Activated CD4-positive, alpha-beta T cell treated with anti-CD3 and anti-CD28 coated beads, Interleukin-2, amount 10 ng/mL, durations not matched to agents 7 days and 5 days (primary cell): ENCODE data around the gene GTF2E1. TPM values are rescaled to one million over a fixed set of nuclear protein-coding genes. Genes with fewer than 3 reads are reported as not detected.

Experiments
- CTCF ChIA-PET: fragments of 350-600 bp; sonication (Branson Sonifier 250); formaldehyde crosslinking; loops from one replicate; lab custom pipeline; 2021; ENCODE audit warnings: antibody characterized with exemption; lab: Charles Lee
- POLR2A ChIA-PET: fragments of 350-600 bp; sonication (Branson Sonifier 250); formaldehyde crosslinking; loops from one replicate; lab custom pipeline; 2021; ENCODE audit warnings: antibody characterized with exemption; lab: Charles Lee
- DNase-seq: peaks from one replicate; pipeline ENCODE4 v3.0.0-alpha.2; 2020
- H3K27ac Mint-ChIP-seq: one replicate; pipeline ENCODE4 v1.8.0; 2021; ENCODE audit warnings: mild to moderate bottlenecking, moderate library complexity, mixed read lengths
- H3K27me3 Mint-ChIP-seq: one replicate; pipeline ENCODE4 v1.8.0; 2021; ENCODE audit warnings: mixed read lengths
- H3K36me3 Mint-ChIP-seq: one replicate; pipeline ENCODE4 v1.8.0; 2021; ENCODE audit warnings: low read depth, mixed read lengths
- H3K4me1 Mint-ChIP-seq: one replicate; pipeline ENCODE4 v1.8.0; 2021; ENCODE audit warnings: mixed read lengths
- H3K4me3 Mint-ChIP-seq: one replicate; pipeline ENCODE4 v1.8.0; 2021; ENCODE audit warnings: mild to moderate bottlenecking, moderate library complexity, mixed read lengths
- H3K9me3 Mint-ChIP-seq: one replicate; pipeline ENCODE4 v1.8.0; 2021; ENCODE audit warnings: mixed read lengths
- total RNA-seq, 2 experiments: library from RNA; stranded (reverse); gene quantifications; one replicate each; pipeline ENCODE4 v1.2.3, GENCODE V29; 2021

Gene GTF2E1
- total RNA-seq, 2 experiments from 2014 or later, result 30.2 to 33.2 TPM

DNA sequence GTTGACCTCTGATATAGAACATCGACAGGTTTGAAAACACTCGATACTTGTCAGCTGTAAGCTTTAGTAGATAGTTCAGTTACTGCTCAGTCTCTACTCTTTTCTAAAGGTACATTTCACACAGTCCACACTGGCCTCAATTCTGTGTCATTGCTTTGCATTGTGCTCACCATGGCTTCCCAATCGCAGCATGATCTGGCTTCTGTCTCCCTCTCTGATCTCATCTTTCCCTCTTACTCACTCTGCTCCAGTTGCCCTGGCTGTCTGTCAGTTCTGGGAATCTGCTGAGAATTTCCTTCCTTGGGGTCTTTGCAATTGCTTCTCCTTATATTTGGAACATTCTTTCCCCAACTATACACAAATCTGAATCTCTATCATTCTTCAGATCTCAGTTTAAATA, 80.6 kb downstream of the GTF2E1 start:
- ChIA-PET POLR2A (no interaction called here), CTCF (interaction anchor here (0.7 to 1.5 kb wide), 2 partner anchors 28 kb away, joined by 3 read pairs; no protein-coding TSS in a partner anchor)
- Mint-ChIP-seq H3K27me3 (peaks cover 5% of the 10 kb centered on the region), H3K36me3 (no peaks in the 10 kb centered on the region), H3K4me1 (no peaks in the 10 kb centered on the region), H3K27ac (no peak overlapping the region), H3K9me3 (no peaks in the 10 kb centered on the region), H3K4me3 (no peak overlapping the region)
- DNase-seq, result no peak

- Mint-ChIP-seq H3K36me3 (no peaks in the 10 kb centered on the region), H3K4me3 (no peak overlapping the region), H3K27ac (no peak overlapping the region), H3K4me1 (no peaks in the 10 kb centered on the region), H3K27me3 (peaks cover 6% of the 10 kb centered on the region), H3K9me3 (no peaks in the 10 kb centered on the region)
- ChIA-PET CTCF (interaction anchor here (1.5 kb wide), 1 partner anchor 30 kb away, joined by 3 read pairs; no protein-coding TSS in a partner anchor), POLR2A (no interaction called here)
- DNase-seq, result no peak
Observed at GRCh38 chr3:120824613-120825012, 82.1 kb downstream of the GTF2E1 start.

GRCh38 chr3:120828796-120829195, 86.3 kb downstream of the GTF2E1 start:
- DNase-seq, result no peak
- H3K4me3 Mint-ChIP-seq, result no peak overlapping the region
- H3K9me3 Mint-ChIP-seq, result no peaks in the 10 kb centered on the region
- no peak overlapping the region for H3K27ac Mint-ChIP-seq
- peaks cover 9% of the 10 kb centered on the region for H3K27me3 Mint-ChIP-seq
- ChIA-PET CTCF (no interaction called here), POLR2A (no interaction called here)
- no peaks in the 10 kb centered on the region for H3K36me3 Mint-ChIP-seq
- H3K4me1 Mint-ChIP-seq, result no peaks in the 10 kb centered on the region

GRCh38 chr3:120831066-120831465, 88.5 kb downstream of the GTF2E1 start:
- no peak for DNase-seq
- H3K4me1 Mint-ChIP-seq, result no peaks in the 10 kb centered on the region
- H3K27ac Mint-ChIP-seq, result no peak overlapping the region
- ChIA-PET POLR2A (no interaction called here), CTCF (interaction anchor here (1.0 kb wide), 1 partner anchor 9 kb away, joined by 3 read pairs; no protein-coding TSS in a partner anchor)
- peaks cover 9% of the 10 kb centered on the region for H3K27me3 Mint-ChIP-seq
- no peak overlapping the region for H3K4me3 Mint-ChIP-seq
- H3K36me3 Mint-ChIP-seq, result no peaks in the 10 kb centered on the region
- no peaks in the 10 kb centered on the region for H3K9me3 Mint-ChIP-seq

Other genes starting within 250 kb of the GTF2E1 start
- gene NDUFB4, start 146.4 kb upstream of the GTF2E1 start, total RNA-seq, result 100 to 1,000 TPM; 117 to 148 TPM
- gene HGD, start 60.5 kb upstream of the GTF2E1 start, total RNA-seq, result under 1 TPM; 0.10 to 0.55 TPM
- gene RABL3, start 228 bp upstream of the GTF2E1 start, total RNA-seq, result 10 to 100 TPM; 25.4 to 30.0 TPM
- not detected for gene STXBP5L, start 165.5 kb downstream of the GTF2E1 start, total RNA-seq